Common myeloid progenitor, CD34-positive (primary cell): ENCODE results near the gene DLG4.
A peak's percentile ranks its signal among the peaks of the same experiment; 100 is the strongest.

ENCODE experiments used
- CTCF ChIA-PET: fragments of 350-600 bp; sonication (Branson Sonifier 250); formaldehyde crosslinking; loops from one replicate; lab custom pipeline; 2021; ENCODE audit warnings: antibody characterized with exemption; lab: Charles Lee
- POLR2A ChIA-PET: fragments of 350-600 bp; sonication (Branson Sonifier 250); formaldehyde crosslinking; loops from one replicate; lab custom pipeline; 2021; ENCODE audit warnings: antibody characterized with exemption; lab: Charles Lee
- DNase-seq, 3 donors: peaks; one replicate each; pipeline versions ENCODE4 v3.0.0 to v3.0.0-alpha.2; 2013
- H3K27ac ChIP-seq, 2 experiments: 1 replicate in 1 of 2; 2 replicates in 1 of 2; pipeline ENCODE4 v1.7.0; 2013; ENCODE audit warnings: inconsistent platforms in 2 of 2, low read length in 2 of 2, mild to moderate bottlenecking in 2 of 2, low read depth in 1 of 2, moderate library complexity in 1 of 2; ENCODE audit not compliant: severe bottlenecking in 2 of 2, insufficient read depth in 1 of 2, poor library complexity in 1 of 2
- H3K27me3 ChIP-seq, 5 experiments: replicated peaks in 2 of 5; 1 replicate in 3 of 5; 2 replicates in 2 of 5; pipeline versions ENCODE4 v1.6.1 to v1.7.0; 2013; ENCODE audit warnings: low read length in 4 of 5, mild to moderate bottlenecking in 2 of 5, moderate library complexity in 2 of 5, inconsistent platforms in 1 of 5; ENCODE audit not compliant: insufficient read depth in 5 of 5, control insufficient read depth in 4 of 5
- H3K36me3 ChIP-seq, 4 experiments: 1 replicate in 2 of 4; 2 replicates in 2 of 4; pipeline versions ENCODE4 v1.6.1 to v1.7.0; 2013; ENCODE audit warnings: low read length in 3 of 4, control low read depth in 1 of 4, mild to moderate bottlenecking in 1 of 4; ENCODE audit not compliant: control insufficient read depth in 4 of 4, insufficient read depth in 4 of 4
- H3K4me1 ChIP-seq, 4 experiments: 1 replicate in 3 of 4; 2 replicates in 1 of 4; pipeline versions ENCODE4 v1.6.1 to v1.7.1; 2013; ENCODE audit warnings: low read length in 3 of 4, mild to moderate bottlenecking in 3 of 4, control low read depth in 1 of 4, inconsistent platforms in 1 of 4, moderate library complexity in 1 of 4; ENCODE audit not compliant: control insufficient read depth in 4 of 4, insufficient read depth in 4 of 4; ENCODE audit errors: control extremely low read depth in 1 of 4
- H3K4me3 ChIP-seq, 7 experiments: 1 replicate in 4 of 7; 2 replicates in 3 of 7; pipeline versions ENCODE4 v1.5.1 to v1.7.0; 2013; ENCODE audit warnings: mild to moderate bottlenecking in 7 of 7, low read length in 6 of 7, moderate library complexity in 6 of 7, inconsistent platforms in 2 of 7, low read depth in 2 of 7, control low read depth in 1 of 7; ENCODE audit not compliant: insufficient read depth in 4 of 7, control insufficient read depth in 1 of 7; ENCODE audit errors: extremely low read depth in 1 of 7
- H3K9me3 ChIP-seq, 5 experiments: 1 replicate in 4 of 5; 2 replicates in 1 of 5; pipeline versions ENCODE4 v1.6.1 to v1.7.1; 2013; ENCODE audit warnings: low read length in 4 of 5, mild to moderate bottlenecking in 2 of 5, inconsistent platforms in 1 of 5, low read depth in 1 of 5, moderate library complexity in 1 of 5; ENCODE audit not compliant: control insufficient read depth in 4 of 5, insufficient read depth in 2 of 5; ENCODE audit errors: control extremely low read depth in 1 of 5
- WGBS: methylation state at CpG from one replicate; pipeline ENCODE4 v1.1.5; 2013; ENCODE audit not compliant: insufficient coverage; 5-methylcytosine and 5-hydroxymethylcytosine counted together

Gene DLG4

DNA sequence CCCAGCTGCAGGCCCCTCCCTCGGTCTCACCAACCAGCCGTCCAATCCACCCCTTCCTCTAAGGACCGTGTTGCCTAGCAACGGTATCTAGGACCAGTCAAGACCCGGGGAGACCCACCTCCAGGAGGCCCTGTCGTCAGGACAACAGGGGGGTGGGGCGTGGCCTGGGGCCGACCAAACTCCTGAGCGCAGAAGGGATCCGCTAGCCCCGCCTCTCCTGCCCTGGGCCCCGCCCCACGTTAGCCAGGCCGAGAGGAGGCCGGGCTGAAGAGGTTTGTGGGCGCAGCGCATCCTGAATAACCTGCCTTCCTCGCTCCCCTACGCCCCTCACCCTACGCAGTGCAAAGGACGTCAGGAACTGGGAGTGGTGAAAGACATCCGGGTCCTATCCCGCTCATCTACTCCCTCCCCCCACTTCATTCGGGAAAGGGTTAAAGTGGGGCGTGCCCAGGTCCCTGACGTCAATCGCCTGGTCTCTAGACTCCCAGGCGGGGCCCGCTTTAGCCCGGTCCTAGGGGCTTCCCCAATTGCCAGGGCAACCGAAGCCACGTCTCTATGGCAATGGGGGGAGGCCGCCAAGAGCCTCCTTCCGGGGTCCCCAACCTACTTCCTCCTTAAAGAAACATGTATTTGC lies 14.7 kb downstream of the DLG4 start:
- Histone ChIP-seq H3K27me3 (no peaks in the 10 kb centered on the region), H3K27ac (peak overlapping the region; percentile 25 to 77), H3K9me3 (no peaks in the 10 kb centered on the region), H3K36me3 (peaks cover 6 to 28% (median 18%) of the 10 kb centered on the region in 4 experiments), H3K4me1 (peaks cover 0 to 17% (median 11%) of the 10 kb centered on the region in 4 experiments), H3K4me3 (peak overlapping the region in 6 of 7 experiments; percentile 13 to 78 (median 54))
- WGBS, result under 1% methylated on average over 30 of the region's 34 CpGs
- ChIA-PET POLR2A (no interaction called here), CTCF (no interaction called here)
- peak; percentile 93 to 97 (median 97) for DNase-seq

GRCh38 chr17:7204336-7204735 lies 15.3 kb downstream of the DLG4 start:
- H3K27me3 ChIP-seq, result no peaks in the 10 kb centered on the region
- H3K4me1 ChIP-seq, result peaks cover 0 to 17% (median 11%) of the 10 kb centered on the region in 4 experiments
- peak in 1 of 3 donors; percentile 31 for DNase-seq
- peak overlapping the region in 4 of 7 experiments; percentile 50 to 78 (median 61) for H3K4me3 ChIP-seq
- peaks cover 6 to 28% (median 18%) of the 10 kb centered on the region in 4 experiments for H3K36me3 ChIP-seq
- ChIA-PET CTCF (no interaction called here), POLR2A (no interaction called here)
- WGBS, result 90% methylated on average over 6 of the region's 15 CpGs
- no peaks in the 10 kb centered on the region for H3K9me3 ChIP-seq
- H3K27ac ChIP-seq, result peak overlapping the region in 1 of 2 experiments; percentile 77

- Histone ChIP-seq H3K36me3 (peaks cover 6 to 28% (median 18%) of the 10 kb centered on the region in 4 experiments), H3K4me3 (no peak overlapping the region), H3K27ac (no peak overlapping the region), H3K27me3 (no peaks in the 10 kb centered on the region), H3K4me1 (peaks cover 0 to 17% (median 11%) of the 10 kb centered on the region in 4 experiments), H3K9me3 (no peaks in the 10 kb centered on the region)
- DNase-seq, result no peak
- ChIA-PET POLR2A (no interaction called here), CTCF (interaction anchor here (0.9 kb wide), 1 partner anchor 10 kb away, joined by 3 read pairs; no protein-coding TSS in a partner anchor)
- 98% methylated on average over 10 of the region's 16 CpGs for WGBS
Measured at GRCh38 chr17:7203391-7203790, 16.2 kb downstream of the DLG4 start.

DNA sequence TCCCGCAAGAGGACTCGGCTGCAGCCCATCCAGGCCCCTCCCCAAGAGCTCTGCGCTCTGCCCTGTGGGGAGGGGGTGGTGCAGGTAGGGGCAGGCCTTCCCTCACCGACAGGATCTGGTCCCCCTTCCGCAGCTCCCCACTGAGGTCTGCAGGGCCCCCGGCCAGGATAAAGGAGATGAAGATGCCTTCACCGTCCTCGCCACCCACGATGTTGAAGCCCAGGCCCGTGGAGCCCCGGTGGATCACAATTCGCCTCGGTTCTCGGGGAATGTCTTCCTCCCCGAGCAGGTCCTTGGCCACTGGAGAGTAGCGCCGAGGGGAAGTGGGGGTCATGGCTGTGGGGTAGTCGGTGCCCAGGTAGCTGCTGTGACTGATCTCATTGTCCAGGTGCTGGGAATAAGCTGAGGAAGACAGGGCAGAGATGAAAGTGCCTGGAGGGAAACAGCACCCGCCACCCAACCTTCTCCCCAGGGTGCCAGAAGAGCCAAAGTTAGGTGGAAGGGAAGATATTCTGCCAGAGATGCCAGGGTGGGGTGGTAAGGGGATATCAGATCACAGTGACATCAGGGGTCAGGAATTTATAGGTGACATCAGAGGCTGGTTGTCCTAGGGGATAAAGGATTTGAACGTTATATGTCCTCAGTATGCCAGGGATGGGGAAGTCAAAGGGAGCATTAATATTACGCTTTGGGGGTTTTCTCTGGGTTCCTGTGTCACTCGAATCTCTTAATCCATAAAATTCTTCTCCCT lies 22.8 kb downstream of the DLG4 start:
- no peak overlapping the region for H3K4me3 ChIP-seq
- H3K27ac ChIP-seq, result no peak overlapping the region
- CTCF ChIA-PET, result interaction anchor here (2.0 kb wide), 1 partner anchor 11 kb away, joined by 6 read pairs; no protein-coding TSS in a partner anchor
- POLR2A ChIA-PET, result no interaction called here
- no peaks in the 10 kb centered on the region for H3K27me3 ChIP-seq
- H3K4me1 ChIP-seq, result no peaks in the 10 kb centered on the region
- peaks cover 9 to 62% (median 46%) of the 10 kb centered on the region in 4 experiments for H3K36me3 ChIP-seq
- no peaks in the 10 kb centered on the region for H3K9me3 ChIP-seq
- 97% methylated on average over 15 of the region's 22 CpGs for WGBS
- no peak for DNase-seq

DNA sequence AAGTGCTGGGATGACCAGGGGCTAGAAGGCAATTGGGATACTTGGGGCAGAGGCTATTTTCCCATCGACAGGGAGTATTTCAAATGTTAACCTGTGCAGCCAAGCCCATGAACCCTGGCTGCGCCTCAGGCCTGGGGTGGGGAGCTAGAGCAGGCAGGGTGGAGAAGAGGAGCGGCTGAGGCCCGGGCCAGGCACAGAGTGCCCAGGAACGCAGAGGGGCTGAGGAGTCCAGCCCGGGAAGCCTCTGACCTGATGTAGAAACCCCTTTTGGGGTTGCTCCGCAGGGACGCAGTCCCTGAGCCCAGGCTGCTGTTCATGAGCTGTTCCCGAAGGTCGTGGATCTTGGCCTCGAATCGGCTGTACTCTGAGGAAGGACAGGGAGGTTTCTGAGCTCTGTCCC lies 23.7 kb downstream of the DLG4 start:
- H3K9me3 ChIP-seq, result no peaks in the 10 kb centered on the region
- H3K4me3 ChIP-seq, result no peak overlapping the region
- ChIA-PET CTCF (interaction anchor here (2.0 kb wide), 1 partner anchor 10 kb away, joined by 6 read pairs; no protein-coding TSS in a partner anchor), POLR2A (no interaction called here)
- no peak for DNase-seq
- no peaks in the 10 kb centered on the region for H3K4me1 ChIP-seq
- no peak overlapping the region for H3K27ac ChIP-seq
- H3K27me3 ChIP-seq, result no peaks in the 10 kb centered on the region
- H3K36me3 ChIP-seq, result peaks cover 9 to 63% (median 46%) of the 10 kb centered on the region in 4 experiments
- 98% methylated on average over 11 of the region's 12 CpGs for WGBS

DNA sequence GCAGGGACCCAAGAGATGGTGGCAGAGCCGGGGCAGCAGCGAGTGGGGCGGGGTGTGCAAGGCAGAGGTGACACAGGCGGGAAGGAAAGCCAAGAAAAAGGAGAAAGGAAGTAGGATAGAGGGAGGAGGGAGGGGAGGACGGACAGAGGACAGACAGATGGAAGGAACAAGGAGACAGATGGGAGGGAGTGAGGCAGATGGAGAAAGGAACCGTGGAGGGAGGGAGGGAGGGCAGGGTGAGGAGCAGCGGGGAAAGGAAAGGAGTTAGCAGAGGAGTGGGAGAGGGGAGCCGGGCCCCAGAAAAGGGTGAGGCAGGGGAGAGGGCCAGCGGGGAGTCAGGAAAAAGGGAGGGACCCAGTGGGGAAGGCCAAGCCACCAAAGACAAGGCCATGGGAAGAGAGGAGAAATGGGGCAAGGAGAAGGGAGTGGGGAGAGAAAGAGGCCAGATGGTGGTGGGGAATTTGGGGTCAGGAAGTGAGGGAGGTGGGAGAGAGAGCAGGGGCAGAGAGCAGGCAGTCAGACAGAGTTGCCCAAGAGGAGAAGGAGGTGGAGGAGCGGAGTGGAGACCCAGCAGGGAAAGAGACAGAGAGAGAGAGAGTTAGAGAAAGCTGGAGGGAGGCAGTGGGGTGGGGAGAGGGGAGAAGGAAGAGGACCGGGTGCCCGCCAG lies 27.2 kb downstream of the DLG4 start:
- no peaks in the 10 kb centered on the region for H3K27me3 ChIP-seq
- no peak for DNase-seq
- 96% methylated on average over 11 of the region's 12 CpGs for WGBS
- POLR2A ChIA-PET, result no interaction called here
- H3K36me3 ChIP-seq, result peaks cover 8 to 67% (median 46%) of the 10 kb centered on the region in 4 experiments
- H3K4me3 ChIP-seq, result no peak overlapping the region
- no peak overlapping the region for H3K27ac ChIP-seq
- CTCF ChIA-PET, result no interaction called here
- no peaks in the 10 kb centered on the region for H3K9me3 ChIP-seq
- H3K4me1 ChIP-seq, result no peaks in the 10 kb centered on the region
